Measurements from ENCODE around the gene STARD13.

The STARD13 gene

DNA sequence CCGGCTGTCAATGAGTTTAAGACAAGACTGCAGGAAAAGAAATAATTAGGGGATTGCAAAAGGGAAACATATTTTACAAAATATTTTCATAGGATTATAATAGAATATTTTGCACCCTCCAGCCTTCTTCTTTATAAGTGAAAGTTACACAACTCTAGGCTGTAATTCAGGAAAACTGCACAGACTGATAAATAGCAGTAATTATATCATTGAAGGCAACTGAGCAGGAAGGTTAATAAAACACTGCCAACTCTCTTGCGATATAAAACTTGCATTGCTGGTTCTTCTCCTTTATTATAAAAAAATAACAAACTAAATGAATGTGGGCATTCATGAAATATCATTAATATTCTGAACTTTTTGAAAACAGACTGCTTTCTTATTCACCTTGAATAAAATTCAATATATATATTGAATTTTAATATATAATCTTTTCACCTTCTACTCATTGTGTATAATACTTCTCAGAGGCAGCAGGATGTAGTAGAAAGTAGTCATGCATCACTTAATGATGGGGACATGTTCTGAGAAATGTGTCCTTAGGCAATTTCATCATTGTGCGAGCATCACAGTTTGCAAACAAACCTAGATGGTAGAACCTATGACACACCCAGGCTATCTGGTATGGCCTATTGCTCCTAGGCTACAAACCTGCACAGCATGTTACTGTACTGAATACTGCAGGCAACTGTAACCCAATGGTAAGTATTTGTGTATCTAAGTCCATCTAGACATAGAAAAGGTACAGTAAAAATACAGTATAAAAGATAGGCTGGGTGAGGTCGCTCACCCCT, 24.9 kb upstream of the STARD13 start:
- peak; percentile 78 for DNase-seq (ENCODE audit: low read depth)
- H3K4me3 ChIP-seq (ENCODE audit: low read length) = no peak overlapping the region
- TF ChIP-seq, protein P1, sequence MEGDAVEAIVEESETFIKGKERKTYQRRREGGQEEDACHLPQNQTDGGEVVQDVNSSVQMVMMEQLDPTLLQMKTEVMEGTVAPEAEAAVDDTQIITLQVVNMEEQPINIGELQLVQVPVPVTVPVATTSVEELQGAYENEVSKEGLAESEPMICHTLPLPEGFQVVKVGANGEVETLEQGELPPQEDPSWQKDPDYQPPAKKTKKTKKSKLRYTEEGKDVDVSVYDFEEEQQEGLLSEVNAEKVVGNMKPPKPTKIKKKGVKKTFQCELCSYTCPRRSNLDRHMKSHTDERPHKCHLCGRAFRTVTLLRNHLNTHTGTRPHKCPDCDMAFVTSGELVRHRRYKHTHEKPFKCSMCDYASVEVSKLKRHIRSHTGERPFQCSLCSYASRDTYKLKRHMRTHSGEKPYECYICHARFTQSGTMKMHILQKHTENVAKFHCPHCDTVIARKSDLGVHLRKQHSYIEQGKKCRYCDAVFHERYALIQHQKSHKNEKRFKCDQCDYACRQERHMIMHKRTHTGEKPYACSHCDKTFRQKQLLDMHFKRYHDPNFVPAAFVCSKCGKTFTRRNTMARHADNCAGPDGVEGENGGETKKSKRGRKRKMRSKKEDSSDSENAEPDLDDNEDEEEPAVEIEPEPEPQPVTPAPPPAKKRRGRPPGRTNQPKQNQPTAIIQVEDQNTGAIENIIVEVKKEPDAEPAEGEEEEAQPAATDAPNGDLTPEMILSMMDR (IDR thresholded peaks at IDR 0.05; ENCODE audit: insufficient read depth, low read depth, low read length, missing control alignments) = no peak

DNA sequence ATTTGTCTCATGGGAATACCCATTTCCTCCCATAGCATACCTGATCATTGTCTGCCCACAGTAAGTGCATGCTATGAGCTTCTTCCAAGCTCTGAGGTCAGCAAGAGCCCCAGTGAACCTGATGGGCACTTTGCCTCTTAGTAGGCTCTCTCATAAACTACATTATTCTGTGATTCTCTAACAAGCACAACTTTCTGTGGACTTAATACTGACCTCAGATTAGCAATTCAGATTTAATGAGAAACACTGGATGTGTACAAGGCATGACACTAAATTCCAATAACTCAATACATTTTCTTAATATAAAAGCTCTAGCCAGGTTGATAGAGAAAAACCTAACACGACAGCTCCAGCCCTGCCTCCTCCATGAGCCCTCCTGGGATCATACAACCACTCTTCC, 23.3 kb upstream of the STARD13 start:
- H3K4me3 ChIP-seq (ENCODE audit: low read length) = no peak overlapping the region
- TF ChIP-seq, protein P1 (IDR thresholded peaks at IDR 0.05; ENCODE audit: insufficient read depth, low read depth, low read length, missing control alignments) = no peak

DNA sequence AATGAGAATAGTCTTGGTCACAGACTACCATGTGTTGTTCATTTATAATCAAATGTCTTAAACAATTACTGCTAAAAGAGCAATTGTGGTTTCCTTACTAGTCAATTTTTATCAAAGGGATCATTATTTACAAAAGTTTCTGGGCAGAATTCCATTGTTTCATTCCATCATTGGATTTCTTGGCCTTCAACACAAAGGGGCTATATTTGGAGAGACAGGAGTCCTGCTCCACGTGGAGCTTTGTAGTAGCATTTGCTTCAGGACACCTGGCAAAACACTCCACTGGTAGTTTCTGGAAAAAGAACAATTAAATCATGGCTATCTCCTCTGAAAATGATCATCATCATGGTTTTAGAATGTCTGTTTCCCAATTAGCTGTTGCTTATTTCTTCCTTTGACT, 22.3 kb upstream of the STARD13 start:
- TF ChIP-seq, protein P1 (IDR thresholded peaks at IDR 0.05; ENCODE audit: insufficient read depth, low read depth, low read length, missing control alignments) = no peak
- no peak overlapping the region for H3K4me3 ChIP-seq (ENCODE audit: low read length)
- DNase-seq (ENCODE audit: low read depth) = no peak

More for the DNA sequence above, 23.3 kb upstream of the STARD13 start:
- DNase-seq (ENCODE audit: low read depth) = no peak

DNA sequence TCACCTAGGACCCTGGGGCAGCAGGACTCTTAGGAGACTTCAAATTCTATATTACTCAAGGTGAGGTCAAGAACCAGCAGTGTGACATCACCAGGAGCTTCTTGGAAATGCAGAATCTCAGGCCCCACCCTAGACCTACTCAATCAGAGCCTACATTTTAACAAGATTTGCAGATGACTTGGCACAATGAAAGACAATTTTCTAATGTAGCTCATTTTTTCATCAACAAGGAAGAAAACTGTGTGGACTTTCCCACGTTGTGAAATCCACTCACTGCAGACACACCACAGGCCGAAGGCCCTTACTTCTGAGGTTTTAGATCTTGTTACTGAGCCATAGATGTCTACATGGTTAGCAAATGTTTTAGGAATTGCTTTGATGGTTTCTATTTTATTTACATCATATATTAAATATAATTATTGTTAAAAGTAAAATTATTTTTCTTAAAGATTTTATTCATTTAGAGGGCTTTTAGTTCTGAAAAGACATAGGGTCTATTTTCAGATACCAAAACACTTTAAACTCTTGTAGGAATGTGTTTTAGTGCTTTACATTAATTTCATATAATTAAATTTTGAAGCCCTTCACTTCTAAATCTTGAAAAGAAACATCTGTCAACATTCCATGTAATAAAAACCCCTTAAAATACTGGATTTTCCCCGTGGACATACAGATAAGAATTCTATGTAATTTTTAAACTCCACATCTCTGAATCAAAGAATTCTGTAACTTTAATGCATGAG, 18.5 kb upstream of the STARD13 start:
- H3K4me3 ChIP-seq (ENCODE audit: low read length) = no peak overlapping the region
- DNase-seq (ENCODE audit: low read depth) = peak; percentile 66
- TF ChIP-seq, protein P1 (IDR thresholded peaks at IDR 0.05; ENCODE audit: insufficient read depth, low read depth, low read length, missing control alignments) = no peak

DNA sequence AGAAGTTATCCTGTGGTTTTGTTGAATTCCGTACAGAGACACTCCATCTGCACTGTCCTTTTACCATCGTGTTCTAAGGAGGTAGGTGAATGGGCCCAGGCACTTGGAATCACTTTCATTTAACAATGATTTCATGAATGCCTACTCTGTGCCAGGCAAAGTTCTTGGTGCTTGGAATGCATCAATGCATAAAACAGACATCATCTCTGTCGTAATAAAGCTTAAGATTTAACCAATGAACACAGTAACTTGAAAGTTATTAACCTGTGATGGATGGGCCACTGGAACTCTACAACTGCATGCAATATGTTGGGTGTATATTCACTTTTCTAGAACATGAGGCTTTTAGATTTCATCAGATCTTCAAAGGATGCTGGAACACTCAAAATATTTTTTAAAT, 14.1 kb upstream of the STARD13 start:
- TF ChIP-seq, protein P1 (IDR thresholded peaks at IDR 0.05; ENCODE audit: insufficient read depth, low read depth, low read length, missing control alignments) = no peak
- DNase-seq (ENCODE audit: low read depth) = no peak
- no peak overlapping the region for H3K4me3 ChIP-seq (ENCODE audit: low read length)

DNA sequence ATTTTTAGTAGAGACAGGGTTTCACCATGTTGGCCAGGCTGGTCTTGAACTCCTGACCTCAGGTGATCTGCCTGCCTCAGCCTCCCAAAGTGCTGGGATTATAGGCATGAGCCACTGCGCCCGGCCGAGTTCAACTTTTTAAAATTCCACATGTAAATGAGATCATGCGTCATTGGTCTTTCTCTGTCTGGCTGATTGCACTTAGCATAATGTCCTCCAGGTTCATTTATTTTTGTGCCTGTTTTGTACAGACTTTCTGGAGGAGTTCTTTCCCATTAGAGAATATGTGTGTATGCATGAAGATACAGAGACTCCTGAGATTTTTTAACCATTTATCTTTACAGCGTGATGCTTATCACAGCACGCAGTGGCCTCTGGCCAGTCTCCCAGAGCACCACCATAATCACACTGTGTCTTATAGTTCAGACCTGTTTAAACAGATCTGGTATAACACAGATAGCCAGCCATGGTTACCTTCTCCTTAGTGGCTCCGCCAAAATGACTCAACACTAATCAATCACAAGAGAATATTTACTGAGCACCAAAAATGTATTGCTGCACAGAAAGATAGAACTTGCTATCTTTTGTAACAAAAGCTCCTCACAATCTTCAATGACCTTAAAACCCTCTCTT, 11.4 kb upstream of the STARD13 start:
- no peak for DNase-seq (ENCODE audit: low read depth)
- TF ChIP-seq, protein P1 (IDR thresholded peaks at IDR 0.05; ENCODE audit: insufficient read depth, low read depth, low read length, missing control alignments) = no peak
- H3K4me3 ChIP-seq (ENCODE audit: low read length) = no peak overlapping the region
